ENCODE measurements around the gene CENPO.

GRCh38 chr2:24792542-24792873 lies 717 bp upstream of the CENPO start:
- TF ChIP-seq USF1 (CRISPR knock-in tag; IDR thresholded peaks at IDR 0.05) (no peak), GTF2I (CRISPR knock-in tag; conservative IDR thresholded peaks at IDR 0.05) (no peak), E2F4 (CRISPR knock-in tag; IDR thresholded peaks at IDR 0.05; ENCODE audit: borderline replicate concordance, low read depth) (no peak), CTCF (IDR thresholded peaks at IDR 0.05) (no peak), SP1 (CRISPR knock-in tag; conservative IDR thresholded peaks at IDR 0.05) (no peak), ELF4 (CRISPR knock-in tag; IDR thresholded peaks at IDR 0.05; ENCODE audit: low read depth) (no peak), PRDM15 (CRISPR knock-in tag; IDR thresholded peaks at IDR 0.05) (no peak), OVOL2 (CRISPR knock-in tag; IDR thresholded peaks at IDR 0.05; ENCODE audit: borderline replicate concordance) (no peak), ATF3 (CRISPR knock-in tag; conservative IDR thresholded peaks at IDR 0.05) (no peak), ZNF281 (CRISPR knock-in tag; IDR thresholded peaks at IDR 0.05) (no peak), TCF7 (CRISPR knock-in tag; IDR thresholded peaks at IDR 0.05; ENCODE audit: low read depth) (no peak), CREB1 (CRISPR knock-in tag; IDR thresholded peaks at IDR 0.05) (no peak), JUN (CRISPR knock-in tag; IDR thresholded peaks at IDR 0.05) (no peak), NR2C2 (CRISPR knock-in tag; IDR thresholded peaks at IDR 0.05) (no peak)
